Measurements from ENCODE around the gene HDDC3.

- TF ChIP-seq CTCF (conservative IDR thresholded peaks at IDR 0.05; ENCODE audit: low read length) (no peak), EZH2phosphoT487 (IDR thresholded peaks at IDR 0.05; ENCODE audit: borderline replicate concordance) (no peak)
Observed at GRCh38 chr15:90960298-90961091, 28.1 kb upstream of the HDDC3 start.
